HG03575 (cell line): Measurements from ENCODE around the gene ADAM33.

Experiments
- ATAC-seq: cut with Tn5 transposase; IDR thresholded peaks from one replicate; pipeline ENCODE4 v1.9.1; 2021; ENCODE audit not compliant: unreplicated experiment, insufficient number of reproducible peaks, low FRiP score; ENCODE audit errors: extremely low read depth

Gene ADAM33

GRCh38 chr20:3710703-3711483 is 29.1 kb upstream of the ADAM33 start:
- no peak for ATAC-seq

DNA sequence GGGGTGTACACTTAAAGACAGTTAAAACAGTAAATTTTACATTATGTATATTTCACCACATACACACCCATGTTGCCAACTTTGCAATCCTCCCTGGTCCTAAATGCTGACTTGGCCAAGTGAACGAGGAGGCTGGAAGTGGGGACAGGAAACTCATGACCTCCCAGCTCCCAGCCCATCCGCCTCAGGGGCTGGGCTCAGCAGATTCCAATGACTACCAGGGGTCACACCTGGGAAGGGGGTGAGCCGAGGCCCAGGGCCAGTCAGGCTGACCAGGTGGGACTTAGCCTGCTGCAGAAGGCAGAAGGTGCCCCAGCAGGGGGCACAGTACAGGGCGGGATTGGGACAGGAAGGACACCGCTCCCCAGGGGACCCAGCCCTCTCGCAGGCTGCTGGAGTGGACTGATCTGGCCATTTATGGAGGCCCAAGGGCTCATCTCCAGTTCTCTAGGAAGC is 28.2 kb upstream of the ADAM33 start:
- ATAC-seq: no peak

DNA sequence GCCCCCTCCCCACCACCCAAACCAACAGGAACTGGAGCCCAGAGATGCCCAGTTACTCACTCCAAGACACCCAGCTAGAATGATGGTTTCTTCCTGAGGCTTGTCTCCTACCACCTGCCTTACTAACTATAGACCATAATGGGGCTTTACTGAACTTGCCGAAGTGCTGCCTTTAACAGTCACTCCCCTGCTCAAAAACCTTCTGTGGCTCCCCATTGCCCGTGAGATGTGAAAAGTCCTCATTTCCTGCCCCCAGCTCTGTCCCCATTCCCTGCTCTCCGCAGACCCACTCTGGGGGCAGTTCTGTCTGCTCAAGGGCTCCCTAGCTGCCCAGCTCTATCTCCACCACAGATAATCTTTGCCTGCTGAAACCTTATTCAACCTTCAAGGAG is 25.7 kb upstream of the ADAM33 start:
- ATAC-seq: no peak

GRCh38 chr20:3706774-3707507 is 25.1 kb upstream of the ADAM33 start:
- no peak for ATAC-seq

- no peak for ATAC-seq
Observed at GRCh38 chr20:3705970-3706739, 24.3 kb upstream of the ADAM33 start.

DNA sequence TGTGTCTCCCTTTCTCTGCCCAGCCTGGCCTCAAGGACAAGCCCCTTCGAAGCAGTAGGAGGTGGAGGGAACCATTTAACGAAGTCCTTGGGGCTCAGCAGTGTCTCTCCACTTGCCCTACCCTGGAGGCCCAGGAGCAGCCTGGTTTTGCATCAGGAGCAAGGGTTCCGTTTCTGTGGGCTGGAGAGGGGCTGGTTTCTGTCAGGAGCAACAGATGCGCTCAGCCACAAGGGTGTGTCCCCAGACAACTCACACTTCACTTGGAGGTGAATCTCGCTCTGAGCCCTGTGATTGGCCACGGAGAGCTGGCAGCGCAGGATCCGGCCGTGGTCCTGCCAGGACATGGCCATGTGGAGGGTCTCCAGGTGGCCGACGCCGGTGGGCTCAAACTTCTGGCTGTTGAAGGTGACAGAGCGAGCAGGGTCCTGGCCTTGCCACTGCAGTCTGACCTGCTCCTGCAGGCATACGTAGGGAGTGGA is 23.7 kb upstream of the ADAM33 start:
- no peak for ATAC-seq

DNA sequence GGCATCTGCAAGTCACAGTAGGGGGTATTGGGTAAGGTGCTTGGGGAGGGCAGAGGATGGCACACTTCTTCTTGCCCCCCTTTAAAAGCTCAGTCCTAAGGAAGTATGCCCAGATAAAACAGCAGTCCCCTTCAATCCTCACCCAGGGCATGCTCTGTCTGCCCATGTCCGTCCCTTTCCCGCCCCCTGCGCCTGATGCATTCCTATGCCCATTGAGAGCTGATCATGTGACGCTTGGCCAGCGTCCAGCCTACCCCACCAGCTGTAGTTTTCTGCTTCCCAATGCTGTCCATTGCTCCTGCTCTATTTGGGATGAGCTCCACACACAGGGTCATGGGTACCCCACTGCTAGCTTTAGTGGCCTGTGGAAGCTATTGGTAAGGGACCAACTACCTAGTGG is 22.3 kb upstream of the ADAM33 start:
- ATAC-seq: no peak

DNA sequence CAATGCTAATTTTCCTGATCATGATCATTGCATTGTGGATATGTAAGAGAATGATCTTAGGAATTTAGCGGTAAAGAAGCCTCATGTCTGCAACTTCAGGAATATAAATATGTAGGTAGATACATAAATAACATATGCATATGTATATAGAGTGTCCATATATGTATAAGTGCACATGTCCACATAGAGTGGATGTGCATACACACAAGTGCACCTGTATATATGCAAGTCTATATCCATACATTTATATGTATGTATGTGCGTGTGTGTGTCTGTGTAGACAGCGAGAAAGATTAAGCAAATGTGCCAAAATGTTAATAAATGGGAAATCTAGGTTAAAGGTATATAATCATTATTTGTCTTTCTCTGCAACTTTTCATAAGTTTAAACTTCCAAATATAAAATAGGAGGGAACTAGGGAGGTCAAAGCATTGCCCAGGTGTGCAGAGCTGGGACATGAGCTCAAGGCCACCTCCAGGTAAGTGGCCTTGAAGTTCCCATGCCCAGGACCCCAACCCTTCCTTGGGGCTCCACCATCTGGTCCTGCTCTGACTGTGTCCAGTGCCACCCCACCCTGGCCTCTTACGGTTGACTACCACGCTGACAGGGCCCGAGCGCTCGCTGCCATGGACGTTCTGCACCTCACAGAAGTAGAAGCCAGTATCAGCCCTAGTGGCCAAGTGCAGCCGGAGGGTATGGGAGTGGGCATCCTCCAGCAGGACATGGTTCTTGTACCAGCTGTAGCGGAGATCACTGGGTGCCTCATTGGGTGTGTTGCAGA is 21.0 kb upstream of the ADAM33 start:
- ATAC-seq: no peak

GRCh38 chr20:3701061-3701998 is 19.5 kb upstream of the ADAM33 start:
- no peak for ATAC-seq

GRCh38 chr20:3699037-3699436 is 17.2 kb upstream of the ADAM33 start:
- ATAC-seq: no peak

- no peak for ATAC-seq
Observed at GRCh38 chr20:3698591-3699001, 16.8 kb upstream of the ADAM33 start.

DNA sequence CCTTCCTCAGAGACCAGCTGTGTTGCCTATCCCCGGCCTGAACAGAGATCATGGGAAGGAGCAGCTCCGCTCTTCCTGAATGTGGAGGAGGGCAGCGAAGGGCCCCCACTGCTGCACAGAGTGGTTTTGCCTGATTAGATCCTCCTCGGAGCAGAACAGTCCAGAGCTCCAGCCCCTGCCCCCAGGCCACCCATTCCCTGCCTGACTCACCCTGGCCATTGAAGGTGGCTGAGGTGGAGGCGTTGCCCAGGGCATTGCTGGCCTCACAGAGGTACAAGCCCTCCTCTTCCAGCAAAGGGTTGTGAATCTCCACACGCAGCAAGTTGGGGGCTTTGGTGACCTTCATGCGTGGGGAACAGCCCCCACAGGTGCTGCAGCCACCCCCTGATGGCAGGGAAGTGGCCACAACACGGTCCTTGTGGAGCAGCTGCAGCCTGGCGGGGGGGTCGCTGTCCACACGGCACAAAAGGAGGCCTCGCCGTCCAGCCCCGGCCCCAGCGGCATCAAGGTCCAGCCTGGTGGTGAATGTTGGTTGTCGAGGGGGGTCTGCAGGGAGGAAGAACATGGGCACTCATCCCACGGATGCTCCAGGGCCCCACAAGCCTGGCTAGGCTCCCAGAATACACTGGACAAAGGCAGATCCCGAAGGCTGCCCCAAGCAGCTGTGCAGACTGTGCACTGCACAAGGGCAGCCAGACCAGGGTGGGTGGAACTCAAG is 15.9 kb upstream of the ADAM33 start:
- ATAC-seq: no peak

DNA sequence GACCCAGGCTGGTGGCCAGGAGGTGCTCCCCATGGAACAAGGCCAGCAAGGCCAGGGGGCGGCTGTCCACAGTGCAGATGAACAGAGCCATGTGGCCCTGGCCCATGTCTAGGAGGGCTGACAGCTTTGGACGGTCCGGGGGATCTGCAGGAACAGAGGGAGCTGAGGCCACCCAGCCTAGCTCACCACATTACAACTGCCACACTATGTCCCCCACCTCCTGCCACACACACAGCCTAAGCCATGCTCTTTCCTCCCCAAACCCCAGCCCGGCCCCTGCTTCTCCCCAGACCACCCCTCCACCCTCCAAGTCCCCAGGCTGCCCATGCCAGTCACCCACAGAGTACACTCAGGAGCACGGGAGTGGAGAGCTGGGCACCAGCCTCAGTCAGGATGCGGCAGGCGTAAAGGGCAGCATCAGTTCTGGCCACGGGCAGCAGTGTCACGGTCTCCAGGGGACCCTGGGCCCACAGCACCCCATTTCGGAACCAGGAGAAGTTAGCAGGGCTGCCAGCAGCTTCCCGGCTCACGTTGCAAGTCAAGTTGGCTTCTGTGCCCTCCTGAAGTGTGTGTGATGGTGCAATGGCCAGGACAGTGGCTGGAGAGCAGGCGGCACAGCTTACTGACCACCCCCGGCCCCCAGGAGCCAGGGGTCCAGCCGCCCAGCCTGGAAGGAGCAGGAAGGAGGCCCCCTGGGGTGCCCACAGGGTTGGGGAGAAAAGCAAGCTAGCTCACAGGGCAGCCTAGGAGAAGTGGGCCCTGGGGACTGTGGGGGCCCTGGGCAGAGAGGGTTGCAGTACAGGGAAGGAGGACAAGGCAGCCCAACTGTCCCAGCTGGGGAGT is 15.2 kb upstream of the ADAM33 start:
- no peak for ATAC-seq

- no peak for ATAC-seq
Observed at GRCh38 chr20:3696200-3696599, 14.4 kb upstream of the ADAM33 start.

- ATAC-seq: no peak
Observed at GRCh38 chr20:3694864-3695263, 13.1 kb upstream of the ADAM33 start.

DNA sequence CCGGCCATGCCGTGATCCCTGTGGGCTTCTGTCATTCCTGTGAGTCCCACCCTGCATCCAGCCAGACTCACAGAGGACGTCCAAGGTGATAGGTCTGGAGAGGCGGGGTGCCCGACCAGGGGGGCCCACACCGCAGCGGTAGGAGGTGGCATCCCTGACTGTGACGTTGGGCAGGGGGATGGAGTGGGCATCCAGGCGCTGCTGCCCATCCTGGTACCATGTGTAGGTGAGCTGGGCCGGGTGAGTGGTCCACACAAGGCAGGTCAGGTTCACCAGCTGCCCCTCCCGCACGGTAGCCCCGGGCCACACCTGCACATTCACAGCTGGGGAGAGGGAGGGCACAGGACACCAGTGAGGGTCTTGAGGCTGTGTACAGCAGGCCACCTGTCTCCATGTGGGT is 11.6 kb upstream of the ADAM33 start:
- ATAC-seq: no peak
